GM12878 (cell line): Measurements from ENCODE around the gene AVPR1B. TPM values are rescaled to one million over a fixed set of nuclear protein-coding genes. Genes with fewer than 3 reads are reported as not detected.

Experiments used
- CBX5 ChIP-seq: sonication (generic); IDR thresholded peaks from 2 replicates; pipeline ENCODE4 v1.6.1; 2016; ENCODE audit warnings: low read depth, moderate library complexity, mild to moderate bottlenecking, inconsistent platforms
- CEBPB ChIP-seq, 2 experiments: fragments of 150-350 bp in 1 of 2; IDR thresholded peaks; 2 replicates each; pipeline ENCODE4 v1.6.1; 2012 to 2014; ENCODE audit warnings: low read depth in 2 of 2, low read length in 2 of 2, borderline replicate concordance in 1 of 2, inconsistent platforms in 1 of 2
- CHD1 ChIP-seq: IDR thresholded peaks from 2 replicates; pipeline ENCODE4 v1.6.1; 2012; ENCODE audit warnings: low read depth, low read length, improper control_type of control experiment
- DPF2 ChIP-seq: fragments of 450-650 bp; IDR thresholded peaks from 2 replicates; pipeline ENCODE4 v1.6.1; 2017; ENCODE audit warnings: mild to moderate bottlenecking
- EED ChIP-seq: sonication (generic); IDR thresholded peaks from 2 replicates; pipeline ENCODE4 v1.6.1; 2016; ENCODE audit warnings: antibody characterized with exemption, low read depth
- EGR1 ChIP-seq, 2 experiments: IDR thresholded peaks; 1 replicate in 1 of 2; 2 replicates in 1 of 2; pipeline ENCODE4 v1.6.1; 2011 to 2012; ENCODE audit warnings: low read depth in 2 of 2, low read length in 2 of 2, borderline replicate concordance in 1 of 2, mild to moderate bottlenecking in 1 of 2, moderate library complexity in 1 of 2
- GABPA ChIP-seq: IDR thresholded peaks from 2 replicates; pipeline ENCODE4 v1.6.1; 2014; ENCODE audit warnings: antibody characterized with exemption, low read depth, mild to moderate bottlenecking, inconsistent platforms
- GATAD2B ChIP-seq: fragments of 450-650 bp; conservative IDR thresholded peaks from 2 replicates; pipeline ENCODE4 v1.6.1; 2017; ENCODE audit warnings: low read depth, mild to moderate bottlenecking, moderate library complexity
- HDAC6 ChIP-seq: fragments of 200-600 bp; sonication (generic); IDR thresholded peaks from one replicate; pipeline ENCODE4 v1.8.0; 2017; ENCODE audit warnings: antibody characterized with exemption; ENCODE audit not compliant: unreplicated experiment
- HDGF ChIP-seq: fragments of 450-650 bp; IDR thresholded peaks from 2 replicates; pipeline ENCODE4 v1.6.1; 2016; ENCODE audit warnings: antibody characterized with exemption
- JUND ChIP-seq: IDR thresholded peaks from 2 replicates; pipeline ENCODE4 v1.6.1; 2012; ENCODE audit warnings: low read depth, mild to moderate bottlenecking, low read length, improper control_type of control experiment, moderate library complexity
- KLF5 ChIP-seq: fragments of 450-650 bp; IDR thresholded peaks from 2 replicates; pipeline ENCODE4 v1.6.1; 2014; ENCODE audit warnings: mild to moderate bottlenecking; ENCODE audit not compliant: partially characterized antibody
- MTA2 ChIP-seq: fragments of 450-650 bp; IDR thresholded peaks from 2 replicates; pipeline ENCODE4 v1.6.1; 2016; ENCODE audit warnings: low read depth, mild to moderate bottlenecking, moderate library complexity
- NFXL1 ChIP-seq: fragments of 450-650 bp; IDR thresholded peaks from 2 replicates; pipeline ENCODE4 v1.6.1; 2017; ENCODE audit warnings: antibody characterized with exemption, mild to moderate bottlenecking, borderline replicate concordance
- RAD21 ChIP-seq: IDR thresholded peaks from 2 replicates; pipeline ENCODE4 v1.6.1; 2011; ENCODE audit warnings: mild to moderate bottlenecking, low read depth, low read length, moderate library complexity; ENCODE audit not compliant: insufficient read depth
- RUNX3 ChIP-seq: IDR thresholded peaks from 2 replicates; pipeline ENCODE4 v1.6.1; 2012; ENCODE audit warnings: low read length, inconsistent platforms
- SMARCA5 ChIP-seq: fragments of 450-650 bp; IDR thresholded peaks from 2 replicates; pipeline ENCODE4 v1.6.1; 2017; ENCODE audit warnings: mild to moderate bottlenecking
- STAT3 ChIP-seq: IDR thresholded peaks from 2 replicates; pipeline ENCODE4 v1.6.1; 2011; ENCODE audit warnings: low read depth, low read length, improper control_type of control experiment
- YBX1 ChIP-seq: fragments of 450-650 bp; IDR thresholded peaks from 2 replicates; pipeline ENCODE4 v1.6.1; 2016; ENCODE audit warnings: antibody characterized with exemption
- YY1 ChIP-seq: IDR thresholded peaks from 2 replicates; pipeline ENCODE4 v1.6.1; 2011; ENCODE audit warnings: low read depth, mild to moderate bottlenecking, low read length
- ZBED1 ChIP-seq: IDR thresholded peaks from 2 replicates; pipeline ENCODE4 v1.6.1; 2016; ENCODE audit warnings: borderline replicate concordance
- polyA plus RNA-seq, 11 experiments: library from polyadenylated mRNA; depleted of rRNA in 4 of 11; unstranded in 6 of 11; stranded (reverse) in 5 of 11; fragments of >200 nt; fragmentation: Nextera tagmentation in 4 of 11; fragmentation: Illumina TruSeq in 1 of 11; extraction: Ambion mirVana in 4 of 11; extraction: Trizol in 1 of 11; gene quantifications; 1 replicate in 1 of 11; 2 replicates in 10 of 11; pipeline versions ENCODE4 v1.2.1 to v1.2.3, GENCODE V29; 2011 to 2016; ENCODE audit warnings: inconsistent platforms in 2 of 11, missing spikeins in 2 of 11, low read depth in 1 of 11
- total RNA-seq, 4 experiments: library from RNA; depleted of rRNA in 3 of 4; stranded (reverse); fragments of >200 nt in 3 of 4; fragmentation: Illumina TruSeq in 1 of 4; extraction: Trizol in 1 of 4; gene quantifications; 2 replicates each; pipeline versions ENCODE4 v1.2.1 to v1.2.3, GENCODE V29; 2013 to 2021
- TF ChIP-seq, protein P1 (sequence below): IDR thresholded peaks from 2 replicates; pipeline ENCODE4 v1.6.1; 2012; ENCODE audit warnings: low read depth, low read length, improper control_type of control experiment
- TF ChIP-seq, protein P2 (sequence below): fragments of 450-650 bp; IDR thresholded peaks from 2 replicates; pipeline ENCODE4 v1.6.1; 2017; ENCODE audit warnings: low read depth, mild to moderate bottlenecking, moderate library complexity
- TF ChIP-seq, protein P3 (sequence below): IDR thresholded peaks from 2 replicates; pipeline ENCODE4 v1.6.1; 2012; ENCODE audit warnings: low read depth, low read length, improper control_type of control experiment
- TF ChIP-seq, protein P4 (sequence below), 3 experiments: IDR thresholded peaks in 2 of 3; conservative IDR thresholded peaks in 1 of 3; 2 replicates each; pipeline ENCODE4 v1.5.1; 2011; ENCODE audit warnings: low read depth in 3 of 3, low read length in 3 of 3, mild to moderate bottlenecking in 3 of 3, control low read depth in 2 of 3, moderate library complexity in 2 of 3, inconsistent platforms in 1 of 3, mixed read lengths in 1 of 3; ENCODE audit not compliant: control insufficient read depth in 2 of 3, insufficient read depth in 1 of 3; ENCODE audit errors: extremely low read depth in 1 of 3
- TF ChIP-seq, protein P5 (sequence below): fragments of 450-650 bp; IDR thresholded peaks from 2 replicates; pipeline ENCODE4 v1.6.1; 2016; ENCODE audit warnings: mild to moderate bottlenecking

Gene AVPR1B
- total and polyA plus RNA-seq, 10 of the 15 experiments (the other 5 are each of a cell fraction or from before 2014, with no cell fraction given): not detected

DNA sequence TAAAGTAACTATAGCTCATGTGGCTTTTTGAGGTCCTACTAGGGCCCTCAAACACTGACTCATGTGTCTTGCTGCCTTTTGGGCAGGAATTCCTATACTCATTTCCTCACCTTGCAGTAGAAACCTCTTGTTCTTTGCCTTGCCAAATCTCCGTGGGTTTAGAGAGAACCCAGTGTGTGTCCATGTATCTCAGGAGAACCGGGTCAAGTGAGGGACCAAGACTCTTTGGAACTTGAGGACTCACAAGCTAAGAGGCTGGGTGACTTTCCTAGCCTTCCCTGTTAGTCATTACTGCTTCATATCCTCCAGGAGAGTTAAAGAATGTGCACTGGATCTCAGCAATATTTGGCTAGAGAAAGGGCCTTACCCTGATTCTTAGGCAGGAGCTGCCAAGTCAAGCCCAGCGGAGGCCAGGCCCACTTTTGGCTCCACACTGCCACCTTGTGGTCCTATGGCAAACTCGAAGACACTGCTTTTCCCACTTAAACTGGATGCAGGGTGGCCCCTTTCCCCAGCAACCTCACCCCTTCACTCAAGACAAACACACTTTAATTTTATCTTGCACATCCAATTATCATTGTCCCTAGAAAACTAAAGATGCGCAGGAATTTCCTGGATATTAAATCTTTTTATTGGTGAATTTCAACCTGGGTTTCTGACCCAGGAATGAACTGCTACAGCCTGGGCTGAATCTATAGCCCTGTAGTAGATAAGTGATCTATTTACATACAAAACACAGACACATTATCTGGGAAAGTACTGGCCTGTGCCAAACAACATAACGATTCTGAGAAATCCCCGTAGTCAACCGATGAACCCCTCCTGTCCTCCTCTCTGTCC lies 10.6 kb downstream of the AVPR1B start (continued):
- TF ChIP-seq EGR1 (IDR thresholded peaks at IDR 0.05; ENCODE audit: borderline replicate concordance in 1 of 2, low read depth in 2 of 2, low read length in 2 of 2) (no peak), RUNX3 (0 out of 2 replicates have a peak, but pooled peaks have one; percentile 11), KLF5 (no peak), DPF2 (no peak), GABPA (no peak), CEBPB (IDR thresholded peaks at IDR 0.05; ENCODE audit: borderline replicate concordance in 1 of 2, low read depth in 2 of 2, low read length in 2 of 2) (no peak), EED (0 out of 2 replicates have a peak, but pooled peaks have one; percentile 19), RAD21 (peak; percentile 98), STAT3 (no peak), GATAD2B (no peak), JUND (no peak), MTA2 (no peak), YY1 (peak; percentile 57; the same call in 1 of the 2 replicates), ZBED1 (no peak), CHD1 (no peak), YBX1 (no peak), HDGF (no peak), CBX5 (no peak), SMARCA5 (peak; percentile 69; the same call in 1 of the 2 replicates), HDAC6 (no peak), NFXL1 (no peak)
- TF ChIP-seq, protein P1, sequence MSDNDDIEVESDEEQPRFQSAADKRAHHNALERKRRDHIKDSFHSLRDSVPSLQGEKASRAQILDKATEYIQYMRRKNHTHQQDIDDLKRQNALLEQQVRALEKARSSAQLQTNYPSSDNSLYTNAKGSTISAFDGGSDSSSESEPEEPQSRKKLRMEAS: no peak
- TF ChIP-seq, protein P2, sequence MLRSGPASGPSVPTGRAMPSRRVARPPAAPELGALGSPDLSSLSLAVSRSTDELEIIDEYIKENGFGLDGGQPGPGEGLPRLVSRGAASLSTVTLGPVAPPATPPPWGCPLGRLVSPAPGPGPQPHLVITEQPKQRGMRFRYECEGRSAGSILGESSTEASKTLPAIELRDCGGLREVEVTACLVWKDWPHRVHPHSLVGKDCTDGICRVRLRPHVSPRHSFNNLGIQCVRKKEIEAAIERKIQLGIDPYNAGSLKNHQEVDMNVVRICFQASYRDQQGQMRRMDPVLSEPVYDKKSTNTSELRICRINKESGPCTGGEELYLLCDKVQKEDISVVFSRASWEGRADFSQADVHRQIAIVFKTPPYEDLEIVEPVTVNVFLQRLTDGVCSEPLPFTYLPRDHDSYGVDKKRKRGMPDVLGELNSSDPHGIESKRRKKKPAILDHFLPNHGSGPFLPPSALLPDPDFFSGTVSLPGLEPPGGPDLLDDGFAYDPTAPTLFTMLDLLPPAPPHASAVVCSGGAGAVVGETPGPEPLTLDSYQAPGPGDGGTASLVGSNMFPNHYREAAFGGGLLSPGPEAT: no peak
- TF ChIP-seq, protein P3, sequence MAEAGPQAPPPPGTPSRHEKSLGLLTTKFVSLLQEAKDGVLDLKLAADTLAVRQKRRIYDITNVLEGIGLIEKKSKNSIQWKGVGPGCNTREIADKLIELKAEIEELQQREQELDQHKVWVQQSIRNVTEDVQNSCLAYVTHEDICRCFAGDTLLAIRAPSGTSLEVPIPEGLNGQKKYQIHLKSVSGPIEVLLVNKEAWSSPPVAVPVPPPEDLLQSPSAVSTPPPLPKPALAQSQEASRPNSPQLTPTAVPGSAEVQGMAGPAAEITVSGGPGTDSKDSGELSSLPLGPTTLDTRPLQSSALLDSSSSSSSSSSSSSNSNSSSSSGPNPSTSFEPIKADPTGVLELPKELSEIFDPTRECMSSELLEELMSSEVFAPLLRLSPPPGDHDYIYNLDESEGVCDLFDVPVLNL: no peak
- TF ChIP-seq, protein P4, sequence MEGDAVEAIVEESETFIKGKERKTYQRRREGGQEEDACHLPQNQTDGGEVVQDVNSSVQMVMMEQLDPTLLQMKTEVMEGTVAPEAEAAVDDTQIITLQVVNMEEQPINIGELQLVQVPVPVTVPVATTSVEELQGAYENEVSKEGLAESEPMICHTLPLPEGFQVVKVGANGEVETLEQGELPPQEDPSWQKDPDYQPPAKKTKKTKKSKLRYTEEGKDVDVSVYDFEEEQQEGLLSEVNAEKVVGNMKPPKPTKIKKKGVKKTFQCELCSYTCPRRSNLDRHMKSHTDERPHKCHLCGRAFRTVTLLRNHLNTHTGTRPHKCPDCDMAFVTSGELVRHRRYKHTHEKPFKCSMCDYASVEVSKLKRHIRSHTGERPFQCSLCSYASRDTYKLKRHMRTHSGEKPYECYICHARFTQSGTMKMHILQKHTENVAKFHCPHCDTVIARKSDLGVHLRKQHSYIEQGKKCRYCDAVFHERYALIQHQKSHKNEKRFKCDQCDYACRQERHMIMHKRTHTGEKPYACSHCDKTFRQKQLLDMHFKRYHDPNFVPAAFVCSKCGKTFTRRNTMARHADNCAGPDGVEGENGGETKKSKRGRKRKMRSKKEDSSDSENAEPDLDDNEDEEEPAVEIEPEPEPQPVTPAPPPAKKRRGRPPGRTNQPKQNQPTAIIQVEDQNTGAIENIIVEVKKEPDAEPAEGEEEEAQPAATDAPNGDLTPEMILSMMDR (IDR thresholded peaks at IDR 0.05 in 2 of 3, conservative IDR thresholded peaks at IDR 0.05 in 1 of 3; ENCODE audit: control insufficient read depth in 2 of 3, extremely low read depth in 1 of 3, insufficient read depth in 1 of 3, low read depth in 3 of 3, low read length in 3 of 3): peak; percentile 83 to 96 (median 87)
- TF ChIP-seq, protein P5, sequence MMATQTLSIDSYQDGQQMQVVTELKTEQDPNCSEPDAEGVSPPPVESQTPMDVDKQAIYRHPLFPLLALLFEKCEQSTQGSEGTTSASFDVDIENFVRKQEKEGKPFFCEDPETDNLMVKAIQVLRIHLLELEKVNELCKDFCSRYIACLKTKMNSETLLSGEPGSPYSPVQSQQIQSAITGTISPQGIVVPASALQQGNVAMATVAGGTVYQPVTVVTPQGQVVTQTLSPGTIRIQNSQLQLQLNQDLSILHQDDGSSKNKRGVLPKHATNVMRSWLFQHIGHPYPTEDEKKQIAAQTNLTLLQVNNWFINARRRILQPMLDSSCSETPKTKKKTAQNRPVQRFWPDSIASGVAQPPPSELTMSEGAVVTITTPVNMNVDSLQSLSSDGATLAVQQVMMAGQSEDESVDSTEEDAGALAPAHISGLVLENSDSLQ: no peak
